GM18505 (cell line): ENCODE results near the gene ANKH.

Experiments used
- ATAC-seq: cut with Tn5 transposase; IDR thresholded peaks from one replicate; pipeline ENCODE4 v1.9.1; 2021; ENCODE audit not compliant: unreplicated experiment
- POLR2A ChIP-seq: IDR thresholded peaks from 4 replicates; pipeline ENCODE4 v1.6.1; 2011; ENCODE audit warnings: borderline replicate concordance; ENCODE audit not compliant: insufficient read depth, insufficient read length; ENCODE audit errors: extremely low read depth

The ANKH gene

DNA sequence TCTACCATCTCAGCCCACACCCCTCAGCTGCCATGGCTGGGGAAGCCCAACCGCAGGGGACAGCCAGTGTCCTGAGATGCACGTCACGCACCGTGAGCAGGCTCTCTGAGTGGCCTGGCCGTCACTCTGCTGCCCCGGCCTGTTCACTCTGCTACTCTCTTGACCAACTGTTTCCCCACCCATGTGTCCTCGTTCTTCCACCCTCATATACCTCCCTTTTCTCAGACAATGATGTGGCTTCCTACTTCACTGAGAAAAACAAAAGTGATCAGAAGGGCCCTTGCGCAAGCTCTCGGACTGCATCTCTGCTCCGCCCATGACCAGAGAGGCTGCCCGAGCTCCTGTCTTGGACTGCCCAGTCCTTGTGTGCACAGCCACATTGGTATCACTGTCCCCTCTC lies 159.4 kb downstream of the ANKH start:
- no peak for TF ChIP-seq POLR2A
- no peak for ATAC-seq

GRCh38 chr5:14710313-14710994 lies 161.1 kb downstream of the ANKH start:
- no peak for ATAC-seq
- peak; percentile 18 for TF ChIP-seq POLR2A

- no peak for ATAC-seq
- no peak for TF ChIP-seq POLR2A
Measured at GRCh38 chr5:14708551-14708950, 163.0 kb downstream of the ANKH start.

GRCh38 chr5:14707811-14708390 lies 163.7 kb downstream of the ANKH start:
- no peak for TF ChIP-seq POLR2A

DNA sequence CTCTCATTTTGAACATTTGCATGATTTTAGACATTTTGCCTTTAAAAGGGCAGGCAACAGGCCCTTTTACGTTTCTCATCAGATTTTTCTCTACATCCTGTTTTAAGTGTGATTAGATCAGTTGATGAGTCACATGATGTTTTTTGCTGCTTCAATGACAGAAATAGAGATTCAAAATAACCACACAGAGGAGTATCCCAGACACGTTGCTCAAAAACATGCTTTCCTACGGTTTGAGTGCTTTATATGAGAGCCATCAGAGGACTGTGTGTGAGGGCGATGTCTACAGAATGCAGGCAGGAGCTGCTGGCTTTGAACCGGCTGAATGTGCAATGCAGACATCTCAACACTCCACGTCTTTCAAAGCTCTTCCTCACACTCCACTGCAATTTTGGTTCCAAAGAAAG lies 165.0 kb downstream of the ANKH start:
- TF ChIP-seq POLR2A, result no peak
- ATAC-seq, result no peak

More at GRCh38 chr5:14707811-14708390, 163.7 kb downstream of the ANKH start:
- no peak for ATAC-seq

GRCh38 chr5:14705556-14705955 lies 166.0 kb downstream of the ANKH start:
- no peak for ATAC-seq

DNA sequence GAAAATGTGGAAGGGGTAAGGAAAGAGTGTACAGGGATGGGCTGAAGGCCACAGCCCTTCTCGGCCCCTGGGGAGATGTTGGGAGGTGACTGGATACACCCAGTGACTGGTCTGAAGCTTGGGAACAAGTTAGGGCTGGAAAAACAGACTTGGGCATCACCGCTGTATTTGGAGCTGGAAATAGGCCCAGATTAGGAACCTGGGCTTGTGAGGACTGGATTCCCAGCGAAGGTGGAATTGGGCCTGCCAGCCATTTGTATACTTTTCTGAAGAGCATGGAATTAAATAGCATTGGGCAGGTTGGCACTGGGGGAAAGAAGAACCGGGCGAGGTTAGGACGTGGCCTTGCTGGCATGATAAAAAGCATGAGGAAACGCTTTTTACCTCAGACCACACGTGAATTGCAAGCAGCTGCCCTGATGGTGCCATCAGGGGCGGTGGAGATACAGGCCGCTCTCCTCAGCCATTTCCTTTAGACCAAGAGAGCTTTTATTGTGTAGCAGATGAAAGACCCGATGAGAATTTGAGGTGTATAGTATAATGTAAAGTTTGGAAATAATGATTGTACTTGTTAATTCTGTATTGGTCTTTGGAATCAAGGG lies 169.2 kb downstream of the ANKH start:
- TF ChIP-seq POLR2A, result no peak
- no peak for ATAC-seq

More at GRCh38 chr5:14705556-14705955, 166.0 kb downstream of the ANKH start:
- TF ChIP-seq POLR2A, result no peak

GRCh38 chr5:14701556-14701955 lies 170.0 kb downstream of the ANKH start:
- no peak for ATAC-seq
- no peak for TF ChIP-seq POLR2A

GRCh38 chr5:14700478-14701436 lies 170.8 kb downstream of the ANKH start:
- ATAC-seq, result no peak
- TF ChIP-seq POLR2A, result no peak

- no peak for ATAC-seq
- peak; percentile 16 for TF ChIP-seq POLR2A
Measured at GRCh38 chr5:14699807-14700400, 171.7 kb downstream of the ANKH start.

DNA sequence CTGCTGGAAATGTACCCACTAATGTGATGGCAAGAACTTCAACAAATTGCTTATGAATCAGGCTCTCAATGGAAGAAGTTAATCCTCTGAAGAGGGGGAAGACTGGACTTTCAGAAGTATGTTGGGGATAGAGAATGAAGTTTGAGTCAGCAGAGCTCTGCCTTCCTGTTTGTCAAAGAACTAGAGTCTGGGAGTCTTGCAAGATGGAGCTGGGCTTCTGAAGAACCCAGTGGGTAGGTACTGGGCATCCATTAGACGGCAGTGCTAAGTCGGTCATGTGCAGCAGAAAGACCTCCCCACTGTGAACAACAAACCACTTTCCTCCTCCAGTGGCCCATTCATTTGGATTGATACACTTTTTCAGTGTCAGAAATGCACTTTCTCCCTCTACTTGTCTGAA lies 172.4 kb downstream of the ANKH start:
- ATAC-seq, result no peak
- TF ChIP-seq POLR2A, result no peak

- TF ChIP-seq POLR2A, result no peak
- ATAC-seq, result no peak
Measured at GRCh38 chr5:14698495-14698894, 173.1 kb downstream of the ANKH start.

DNA sequence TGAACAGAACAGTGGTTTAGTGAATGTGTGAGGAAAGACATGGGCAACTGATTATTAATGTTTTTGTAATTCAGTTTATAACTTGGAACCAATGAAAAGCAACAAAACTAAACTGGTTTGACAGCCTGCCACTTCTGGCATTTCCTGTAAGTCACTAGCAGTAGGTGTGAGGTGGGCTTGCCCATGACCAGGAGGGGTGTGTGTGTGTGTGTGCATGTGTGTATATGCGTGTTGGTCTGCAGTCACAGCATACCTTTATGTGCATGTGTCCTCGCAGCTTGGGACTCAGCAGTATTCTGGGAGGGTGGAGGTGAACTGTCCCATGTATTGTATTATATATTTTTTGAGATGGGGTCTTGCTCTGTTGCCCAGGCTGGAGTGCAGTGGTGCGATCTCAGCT lies 174.7 kb downstream of the ANKH start:
- no peak for ATAC-seq
- TF ChIP-seq POLR2A, result no peak
